K562 (cell line): Measurements from ENCODE around the gene ARMC2. TPM values are rescaled to one million over a fixed set of nuclear protein-coding genes. Genes with fewer than 3 reads are reported as not detected.

Source experiments
- ARID2 ChIP-seq: fragments of 450-650 bp; IDR thresholded peaks from 2 replicates; pipeline ENCODE4 v1.6.1; 2017; ENCODE audit warnings: antibody characterized with exemption, mild to moderate bottlenecking
- CREM ChIP-seq: IDR thresholded peaks from 2 replicates; pipeline ENCODE4 v1.6.1; 2014; ENCODE audit warnings: antibody characterized with exemption, low read depth
- HDGF ChIP-seq: fragments of 450-650 bp; IDR thresholded peaks from 2 replicates; pipeline ENCODE4 v1.6.1; 2016
- HMGN3 ChIP-seq: IDR thresholded peaks from 2 replicates; pipeline ENCODE4 v1.6.1; 2011; ENCODE audit warnings: borderline replicate concordance, low read depth, mild to moderate bottlenecking, mixed read lengths, low read length; ENCODE audit not compliant: insufficient read length; ENCODE audit errors: extremely low read depth
- IRF2 ChIP-seq: sonication (generic); formaldehyde crosslinking; IDR thresholded peaks from 2 replicates; pipeline ENCODE4 v1.8.1; 2022; ENCODE audit warnings: mild to moderate bottlenecking, missing genetic modification reagents
- KLF13 ChIP-seq: fragments of 450-650 bp; IDR thresholded peaks from 2 replicates; pipeline ENCODE4 v1.6.1; 2016; ENCODE audit warnings: missing genetic modification characterization, low read depth, mild to moderate bottlenecking, missing compliant biosample characterization, moderate library complexity, borderline replicate concordance
- MLLT1 ChIP-seq, 2 experiments: fragments of 450-650 bp; IDR thresholded peaks; 2 replicates each; pipeline ENCODE4 v1.6.1; 2016
- NFATC3 ChIP-seq: fragments of 450-650 bp; IDR thresholded peaks from 2 replicates; pipeline ENCODE4 v1.6.1; 2017; ENCODE audit warnings: mild to moderate bottlenecking
- PML ChIP-seq: IDR thresholded peaks from 2 replicates; pipeline ENCODE4 v1.6.1; 2012; ENCODE audit warnings: low read length, inconsistent platforms
- RCOR1 ChIP-seq, 2 experiments: IDR thresholded peaks; 2 replicates each; pipeline ENCODE4 v1.6.1; 2012; ENCODE audit warnings: low read depth in 2 of 2, low read length in 2 of 2, borderline replicate concordance in 1 of 2, improper control_type of control experiment in 1 of 2
- REST ChIP-seq, 2 experiments: fragments of 450-650 bp; formaldehyde crosslinking in 1 of 2; IDR thresholded peaks; 2 replicates each; pipeline versions ENCODE4 v1.4.0 to v1.6.1; 2014 to 2020; ENCODE audit warnings: mild to moderate bottlenecking in 2 of 2, borderline replicate concordance in 1 of 2, low read depth in 1 of 2
- STAG1 ChIP-seq: sonication (generic); formaldehyde crosslinking; IDR thresholded peaks from 2 replicates; pipeline ENCODE4 v1.5.0; 2020; ENCODE audit warnings: missing genetic modification reagents, borderline replicate concordance
- STAT5B ChIP-seq: fragments of 250-450 bp; sonication (Bioruptor Pico); IDR thresholded peaks from 2 replicates; pipeline ENCODE4 v1.8.0; 2021; ENCODE audit warnings: mild to moderate bottlenecking, inconsistent platforms
- TEAD4 ChIP-seq, 2 experiments: sonication (generic) in 1 of 2; formaldehyde crosslinking in 1 of 2; IDR thresholded peaks; 2 replicates each; pipeline versions ENCODE4 v1.6.1 to v1.8.0; 2012 to 2022; ENCODE audit warnings: borderline replicate concordance in 1 of 2, inconsistent platforms in 1 of 2, low read length in 1 of 2, mild to moderate bottlenecking in 1 of 2, missing genetic modification reagents in 1 of 2
- XRCC4 ChIP-seq: IDR thresholded peaks from one replicate; pipeline ENCODE4 v1.6.1; 2011; ENCODE audit not compliant: insufficient read depth, insufficient read length; ENCODE audit errors: extremely low read depth
- polyA plus RNA-seq, 8 experiments: library from polyadenylated mRNA; depleted of rRNA in 4 of 8; stranded (reverse) in 5 of 8; unstranded in 3 of 8; fragments of >200 nt; fragmentation: Nextera tagmentation in 2 of 8; fragmentation: Illumina TruSeq in 1 of 8; extraction: Ambion mirVana in 2 of 8; extraction: Trizol in 1 of 8; gene quantifications; 2 replicates each; pipeline versions ENCODE4 v1.2.1 to v1.2.3, GENCODE V29; 2011 to 2014; ENCODE audit warnings: inconsistent platforms in 1 of 8, missing spikeins in 1 of 8
- total RNA-seq, 7 experiments: library from RNA; depleted of rRNA in 6 of 7; stranded (reverse); fragments of >200 nt in 6 of 7; fragmentation: Illumina TruSeq in 2 of 7; extraction: Trizol in 2 of 7; gene quantifications; 2 replicates each; pipeline versions ENCODE4 v1.2.1 to v1.2.3, GENCODE V29; 2011 to 2021; ENCODE audit warnings: low replicate concordance in 1 of 7
- TF ChIP-seq, protein P1 (sequence below): fragments of 450-650 bp; IDR thresholded peaks from 2 replicates; pipeline ENCODE4 v1.6.1; 2014; ENCODE audit warnings: low read depth, mild to moderate bottlenecking, moderate library complexity, borderline replicate concordance

Gene ARMC2
- total and polyA plus RNA-seq, 9 of the 15 experiments (the other 6 are each of a cell fraction or from before 2014, with no cell fraction given) = 0.14 to 3.0 (median 0.82) TPM

GRCh38 chr6:109009236-109009961, 161.2 kb downstream of the ARMC2 start (continued):
- TF ChIP-seq REST (IDR thresholded peaks at IDR 0.05; ENCODE audit: borderline replicate concordance) = no peak
- 0 out of 2 replicates have a peak, but pooled peaks have one; percentile 45 for TF ChIP-seq REST (CRISPR knock-in tag; IDR thresholded peaks at IDR 0.05; ENCODE audit: low read depth)
- no peak for TF ChIP-seq MLLT1 (IDR thresholded peaks at IDR 0.05)
- TF ChIP-seq IRF2 (CRISPR knock-in tag) = no peak
- peak; percentile 64 for TF ChIP-seq HMGN3
- TF ChIP-seq, protein P1, sequence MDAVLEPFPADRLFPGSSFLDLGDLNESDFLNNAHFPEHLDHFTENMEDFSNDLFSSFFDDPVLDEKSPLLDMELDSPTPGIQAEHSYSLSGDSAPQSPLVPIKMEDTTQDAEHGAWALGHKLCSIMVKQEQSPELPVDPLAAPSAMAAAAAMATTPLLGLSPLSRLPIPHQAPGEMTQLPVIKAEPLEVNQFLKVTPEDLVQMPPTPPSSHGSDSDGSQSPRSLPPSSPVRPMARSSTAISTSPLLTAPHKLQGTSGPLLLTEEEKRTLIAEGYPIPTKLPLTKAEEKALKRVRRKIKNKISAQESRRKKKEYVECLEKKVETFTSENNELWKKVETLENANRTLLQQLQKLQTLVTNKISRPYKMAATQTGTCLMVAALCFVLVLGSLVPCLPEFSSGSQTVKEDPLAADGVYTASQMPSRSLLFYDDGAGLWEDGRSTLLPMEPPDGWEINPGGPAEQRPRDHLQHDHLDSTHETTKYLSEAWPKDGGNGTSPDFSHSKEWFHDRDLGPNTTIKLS = peak; percentile 54; the same call in 1 of the 2 replicates
- no peak for TF ChIP-seq TEAD4 (IDR thresholded peaks at IDR 0.05; ENCODE audit: low read length)
- TF ChIP-seq TEAD4 (CRISPR knock-in tag; IDR thresholded peaks at IDR 0.05; ENCODE audit: borderline replicate concordance) = no peak
- peak; percentile 63 for TF ChIP-seq CREM
- TF ChIP-seq NFATC3 = no peak
- peak in 1 of 2 experiments; percentile 44; a peak in 1 of 4 replicates for TF ChIP-seq RCOR1 (IDR thresholded peaks at IDR 0.05; ENCODE audit: borderline replicate concordance in 1 of 2, low read depth in 2 of 2, low read length in 2 of 2)
- peak; percentile 9; the same call in 1 of the 2 replicates for TF ChIP-seq STAG1
- TF ChIP-seq ARID2 = no peak
- no peak for TF ChIP-seq XRCC4
- TF ChIP-seq STAT5B (CRISPR knock-in tag) = no peak
- TF ChIP-seq PML = peak; percentile 48; the same call in 1 of the 2 replicates
- no peak for TF ChIP-seq KLF13
- no peak for TF ChIP-seq HDGF
